ENCODE results near the gene TPCN1.

Gene TPCN1

DNA sequence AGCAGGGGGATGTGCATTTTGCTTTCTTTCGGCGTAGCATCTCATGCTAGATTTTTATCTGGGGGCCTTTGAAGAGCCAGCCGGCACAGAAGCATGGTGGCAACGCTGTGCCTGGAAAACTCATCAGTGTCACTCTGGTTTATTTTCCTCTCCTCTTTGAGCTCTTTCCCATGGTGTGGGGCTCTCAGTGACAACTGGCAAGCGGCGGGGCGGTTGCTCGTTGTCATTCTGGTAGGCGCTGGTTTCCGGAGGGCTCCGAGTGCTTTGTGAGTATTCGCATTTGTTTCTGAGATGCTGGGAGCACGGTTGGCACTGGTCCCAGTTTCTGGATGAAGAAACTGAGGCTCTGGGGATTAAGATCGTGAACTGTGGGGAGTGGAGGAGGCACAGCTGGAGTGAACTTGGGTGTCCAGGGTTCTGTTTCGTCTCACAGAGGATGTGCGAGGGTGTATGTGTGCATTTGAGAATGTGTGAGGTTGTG lies 23.3 kb downstream of the TPCN1 start:
- H3F3A ChIP-seq (ENCODE audit: insufficient read depth), result no peaks in the 10 kb centered on the region
- no peak overlapping the region for H2AFZ ChIP-seq (ENCODE audit: low read depth, low read length, severe bottlenecking)
- TF ChIP-seq EZH2phosphoT487 (conservative IDR thresholded peaks at IDR 0.05; ENCODE audit: low read length), result no peak
- TF ChIP-seq CTCF (IDR thresholded peaks at IDR 0.05; ENCODE audit: insufficient read depth, low read length, poor library complexity, severe bottlenecking), result no peak
- H3K27ac ChIP-seq (ENCODE audit: low read depth, low read length), result no peak overlapping the region
- H3K4me3 ChIP-seq (ENCODE audit: insufficient read depth, low read length, poor library complexity, severe bottlenecking), result no peak overlapping the region
- no peaks in the 10 kb centered on the region for H3K27me3 ChIP-seq (ENCODE audit: low read length)
- H4K20me1 ChIP-seq (ENCODE audit: low read depth, low read length), result no peaks in the 10 kb centered on the region
- no peaks in the 10 kb centered on the region for H3K9me2 ChIP-seq (replicated peaks; ENCODE audit: insufficient read depth, low read length)
- no peaks in the 10 kb centered on the region for H3K9me3 ChIP-seq (ENCODE audit: insufficient read depth, low read length)
- peaks cover 5% of the 10 kb centered on the region; the same call in 1 of the 2 replicates for H3K36me3 ChIP-seq (ENCODE audit: low read length)
- no peak overlapping the region for H3K9ac ChIP-seq (ENCODE audit: low read length)
- no peak overlapping the region for H3K4me2 ChIP-seq (ENCODE audit: low read depth, low read length, poor library complexity, severe bottlenecking)
- peaks cover 13% of the 10 kb centered on the region; the same call in 1 of the 2 replicates for H3K79me2 ChIP-seq (ENCODE audit: insufficient read depth, low read length)

DNA sequence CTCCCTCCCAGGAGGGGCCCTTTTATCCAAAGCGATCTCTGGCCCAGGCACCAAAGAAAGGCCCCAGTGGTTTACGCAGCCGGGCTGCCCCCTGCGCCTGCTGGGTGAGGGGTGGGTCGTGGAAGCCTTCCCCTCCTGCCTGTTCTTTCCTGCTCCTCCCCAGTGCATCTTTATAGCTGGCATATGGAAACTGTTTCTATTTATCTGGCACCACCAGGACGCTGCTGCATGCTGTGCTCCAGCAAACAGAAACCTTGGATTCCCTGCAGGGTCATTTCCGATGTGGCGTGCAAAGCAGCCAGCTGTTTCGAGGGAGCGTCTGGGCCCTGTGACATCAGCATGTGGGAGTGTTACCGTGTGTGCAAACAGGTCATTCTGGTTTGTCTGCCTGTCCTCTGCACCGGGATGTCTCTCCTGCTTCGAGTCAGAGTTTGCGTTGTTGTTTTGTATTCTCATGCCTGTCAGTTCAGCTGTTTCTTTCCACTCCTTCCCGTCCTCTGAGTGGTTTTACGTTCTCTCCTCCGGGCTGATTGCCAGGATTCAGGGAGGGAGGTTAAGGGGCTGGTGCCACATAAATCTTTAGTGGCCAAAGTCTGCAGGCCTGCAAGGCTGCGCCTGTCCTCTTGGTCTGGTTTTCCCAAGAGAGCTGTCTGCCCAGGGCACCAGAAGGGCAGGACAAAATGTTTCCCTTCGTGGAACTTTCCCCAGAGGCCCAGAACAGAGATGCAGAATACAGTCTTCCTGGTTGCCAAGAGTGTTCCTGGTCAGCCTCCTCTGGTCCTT lies 24.6 kb downstream of the TPCN1 start:
- no peak overlapping the region for H3K4me2 ChIP-seq (ENCODE audit: low read depth, low read length, poor library complexity, severe bottlenecking)
- no peak overlapping the region for H3K4me3 ChIP-seq (ENCODE audit: insufficient read depth, low read length, poor library complexity, severe bottlenecking)
- H4K20me1 ChIP-seq (ENCODE audit: low read depth, low read length), result no peaks in the 10 kb centered on the region
- 0 out of 2 replicates have a peak, but pooled peaks cover 5% of the 10 kb centered on the region for H3K79me2 ChIP-seq (ENCODE audit: insufficient read depth, low read length)
- H2AFZ ChIP-seq (ENCODE audit: low read depth, low read length, severe bottlenecking), result no peak overlapping the region
- H3K36me3 ChIP-seq (ENCODE audit: low read length), result peaks cover 5% of the 10 kb centered on the region; the same call in 1 of the 2 replicates
- H3K9ac ChIP-seq (ENCODE audit: low read length), result no peak overlapping the region
- H3K27ac ChIP-seq (ENCODE audit: low read depth, low read length), result no peak overlapping the region
- no peaks in the 10 kb centered on the region for H3K9me2 ChIP-seq (replicated peaks; ENCODE audit: insufficient read depth, low read length)
- no peaks in the 10 kb centered on the region for H3K9me3 ChIP-seq (ENCODE audit: insufficient read depth, low read length)
- TF ChIP-seq CTCF (IDR thresholded peaks at IDR 0.05; ENCODE audit: insufficient read depth, low read length, poor library complexity, severe bottlenecking) (no peak), EZH2phosphoT487 (conservative IDR thresholded peaks at IDR 0.05; ENCODE audit: low read length) (no peak)
- H3K27me3 ChIP-seq (ENCODE audit: low read length), result no peaks in the 10 kb centered on the region
- H3F3A ChIP-seq (ENCODE audit: insufficient read depth), result no peaks in the 10 kb centered on the region

DNA sequence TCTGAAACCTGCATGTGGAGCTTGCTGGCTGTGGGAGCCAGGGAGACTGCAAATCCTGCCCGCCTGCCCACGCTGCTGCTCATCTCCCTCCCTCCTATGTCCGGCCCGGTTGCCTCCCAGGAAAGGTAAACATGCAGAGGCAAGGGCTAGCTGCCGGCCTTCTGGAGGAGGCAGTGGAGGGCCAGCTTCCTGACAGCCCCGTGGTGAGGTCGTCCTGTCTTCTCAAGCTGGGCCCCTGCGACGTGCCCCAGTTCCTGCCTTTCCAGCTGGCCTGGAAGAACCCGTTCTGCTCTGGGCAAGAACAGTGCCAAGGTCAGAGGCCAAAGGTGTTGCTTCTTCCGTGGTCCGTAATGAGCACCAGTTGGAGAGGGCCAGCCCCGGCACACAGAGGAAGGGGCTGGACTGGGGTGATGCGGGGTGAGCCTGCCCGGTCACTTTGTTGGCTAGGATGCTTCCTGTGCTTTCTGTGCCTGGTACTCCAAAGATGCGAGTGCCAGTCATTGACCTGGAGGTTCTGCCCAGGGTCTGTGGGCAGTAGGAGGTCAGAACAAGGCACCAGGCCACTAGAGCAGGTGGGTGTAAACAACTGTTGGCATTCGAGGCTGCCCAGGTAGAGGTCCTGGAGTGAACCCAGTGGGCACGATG lies 25.3 kb downstream of the TPCN1 start:
- Histone ChIP-seq H3K4me2 (ENCODE audit: low read depth, low read length, poor library complexity, severe bottlenecking) (no peak overlapping the region), H3K9me3 (ENCODE audit: insufficient read depth, low read length) (no peaks in the 10 kb centered on the region), H2AFZ (ENCODE audit: low read depth, low read length, severe bottlenecking) (no peak overlapping the region), H3K9ac (ENCODE audit: low read length) (no peak overlapping the region), H3K27ac (ENCODE audit: low read depth, low read length) (no peak overlapping the region), H3K36me3 (ENCODE audit: low read length) (peaks cover 5% of the 10 kb centered on the region; the same call in 1 of the 2 replicates), H3K27me3 (ENCODE audit: low read length) (no peaks in the 10 kb centered on the region), H3K4me3 (ENCODE audit: insufficient read depth, low read length, poor library complexity, severe bottlenecking) (no peak overlapping the region), H4K20me1 (ENCODE audit: low read depth, low read length) (no peaks in the 10 kb centered on the region), H3K79me2 (ENCODE audit: insufficient read depth, low read length) (0 out of 2 replicates have a peak, but pooled peaks cover 5% of the 10 kb centered on the region), H3F3A (ENCODE audit: insufficient read depth) (no peaks in the 10 kb centered on the region), H3K9me2 (replicated peaks; ENCODE audit: insufficient read depth, low read length) (no peaks in the 10 kb centered on the region)
- TF ChIP-seq EZH2phosphoT487 (conservative IDR thresholded peaks at IDR 0.05; ENCODE audit: low read length) (no peak), CTCF (IDR thresholded peaks at IDR 0.05; ENCODE audit: insufficient read depth, low read length, poor library complexity, severe bottlenecking) (no peak)
